Limb (tissue), 2 donors: ENCODE data around the gene KRT86.

Experiments
- DNase-seq, 2 donors: peaks; one replicate each; pipeline ENCODE4 v3.0.0-alpha.2; 2016; ENCODE audit errors: extremely low spot score in 2 of 2

Gene KRT86

GRCh38 chr12:52355176-52355575, 80.7 kb downstream of the KRT86 start:
- no peak for DNase-seq

- no peak for DNase-seq
Observed at GRCh38 chr12:52356031-52356761, 81.8 kb downstream of the KRT86 start.

GRCh38 chr12:52356762-52357580, 82.5 kb downstream of the KRT86 start:
- no peak for DNase-seq
